ENCODE results near the gene JCAD. TPM values are rescaled to one million over a fixed set of nuclear protein-coding genes. Genes with fewer than 3 reads are reported as not detected.

The JCAD gene
- total and polyA plus RNA-seq, 9 of the 15 experiments (the other 6 are each of a cell fraction or from before 2014, with no cell fraction given) = not detected

DNA sequence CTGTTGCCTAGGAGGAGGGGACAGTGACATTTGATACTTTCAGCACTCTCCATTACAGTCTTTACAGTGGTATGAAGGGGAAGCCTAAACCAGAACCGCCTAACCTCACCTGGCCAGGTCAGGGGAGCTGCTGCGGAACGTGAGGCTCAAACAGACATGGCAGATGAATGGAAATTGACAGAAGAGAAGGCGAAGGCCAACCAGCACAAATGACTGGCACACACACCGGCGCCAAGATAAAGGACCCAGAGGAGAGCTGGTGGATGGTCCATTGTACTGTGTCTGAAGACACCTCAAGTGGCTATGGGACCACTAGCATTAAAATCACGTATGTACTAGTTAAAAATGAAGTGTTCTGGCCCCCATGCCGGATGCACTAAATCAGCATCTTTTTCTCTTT is 53.0 kb downstream of the JCAD start:
- H3K4me1 ChIP-seq (replicated peaks in 1 of 2; ENCODE audit: control insufficient read depth in 2 of 2, insufficient read depth in 2 of 2, low read length in 2 of 2) = no peaks in the 10 kb centered on the region
- CTCF ChIA-PET (ENCODE audit: low intra/inter-chr PET ratio) = no interaction called here
- intact Hi-C loops (cut with micrococcal nuclease) (no loop called here), in situ Hi-C loops (cut with MboI) (loop anchor here (10.0 kb wide), 2 partner anchors 228 to 598 kb away; no protein-coding TSS in a partner anchor)
- no peak overlapping the region for H3K4me2 ChIP-seq (ENCODE audit: insufficient read depth, low read length)
- H3K27ac ChIP-seq (ENCODE audit: extremely low read depth, low read depth, low read length) = no peak overlapping the region
- H3K9me1 ChIP-seq (ENCODE audit: control insufficient read depth, insufficient read depth, low read length) = no peaks in the 10 kb centered on the region
- no peaks in the 10 kb centered on the region for H3K9me3 ChIP-seq (replicated peaks; ENCODE audit: control insufficient read depth, insufficient read depth, low read depth, low read length)
- no peaks in the 10 kb centered on the region for H3K79me2 ChIP-seq (ENCODE audit: control insufficient read depth, insufficient read depth, low read length)
- POLR2A ChIA-PET = no interaction called here
- no peak for DNase-seq (ENCODE audit: extremely low read depth in 1 of 4, low spot score in 3 of 4)
- no peak for ATAC-seq
- H3K27me3 ChIP-seq (ENCODE audit: control insufficient read depth in 2 of 2, insufficient read depth in 2 of 2, low read length in 2 of 2) = peaks cover 4 to 18% of the 10 kb centered on the region in 2 experiments; a peak in 4 of 5 replicates
- H2AFZ ChIP-seq (ENCODE audit: low read depth, low read length) = no peak overlapping the region
- no peak overlapping the region for H3K4me3 ChIP-seq
- WGBS (ENCODE audit: insufficient coverage, low coverage, missing lambda C conversion rate) = under 1% methylated on average over 8 of the region's 8 CpGs
- H3K9ac ChIP-seq (ENCODE audit: insufficient read depth in 1 of 2, low read depth in 2 of 2, low read length in 2 of 2) = no peak overlapping the region
- BruUV-seq (replicated peaks) = no TSS peak
- H4K20me1 ChIP-seq (replicated peaks; ENCODE audit: control insufficient read depth, insufficient read depth, low read length) = no peaks in the 10 kb centered on the region
- no peaks in the 10 kb centered on the region for H3K36me3 ChIP-seq (ENCODE audit: control insufficient read depth, insufficient read depth, low read length)
- FAIRE-seq = no peak
- no peak for TF ChIP-seq NR2C2 (CRISPR knock-in tag; IDR thresholded peaks at IDR 0.05)
- TF ChIP-seq NR2C2 (tag; IDR thresholded peaks at IDR 0.05) = no peak
- TF ChIP-seq BRF1 (IDR thresholded peaks at IDR 0.05; ENCODE audit: borderline replicate concordance, extremely low read depth, insufficient read length) = no peak
- TF ChIP-seq CREM (IDR thresholded peaks at IDR 0.05; ENCODE audit: low read depth) = no peak
- no peak for TF ChIP-seq MAFF (IDR thresholded peaks at IDR 0.05; ENCODE audit: low read length)
- TF ChIP-seq, protein P1, sequence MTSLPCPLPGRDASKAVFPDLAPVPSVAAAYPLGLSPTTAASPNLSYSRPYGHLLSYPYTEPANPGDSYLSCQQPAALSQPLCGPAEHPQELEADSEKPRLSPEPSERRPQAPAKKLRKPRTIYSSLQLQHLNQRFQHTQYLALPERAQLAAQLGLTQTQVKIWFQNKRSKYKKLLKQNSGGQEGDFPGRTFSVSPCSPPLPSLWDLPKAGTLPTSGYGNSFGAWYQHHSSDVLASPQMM (CRISPR knock-in tag; IDR thresholded peaks at IDR 0.05) = no peak
- no peak for TF ChIP-seq CAMTA2 (CRISPR knock-in tag; conservative IDR thresholded peaks at IDR 0.05)
- TF ChIP-seq DACH1 (IDR thresholded peaks at IDR 0.05; ENCODE audit: partially characterized antibody) = no peak
- no peak for TF ChIP-seq ZNF589 (CRISPR knock-in tag; IDR thresholded peaks at IDR 0.05; ENCODE audit: low read depth)
- no peak for TF ChIP-seq CHD1 (IDR thresholded peaks at IDR 0.05; ENCODE audit: low read length)
- TF ChIP-seq HMGN3 (IDR thresholded peaks at IDR 0.05; ENCODE audit: borderline replicate concordance, extremely low read depth, insufficient read length, low read depth, low read length) = no peak
- no peak for TF ChIP-seq GATAD2B (IDR thresholded peaks at IDR 0.05; ENCODE audit: borderline replicate concordance)
- TF ChIP-seq XRCC3 (IDR thresholded peaks at IDR 0.05) = no peak
- TF ChIP-seq L3MBTL2 (IDR thresholded peaks at IDR 0.05) = no peak
- TF ChIP-seq U2AF1 (optimal IDR thresholded peaks at IDR 0.05; ENCODE audit: low read depth, low read length) = no peak
- no peak for TF ChIP-seq SOX6 (IDR thresholded peaks at IDR 0.05)
- TF ChIP-seq CHCHD3 (CRISPR knock-in tag; IDR thresholded peaks at IDR 0.05) = no peak

Data from K562 (cell line).